NAMALWA (cell line): ENCODE measurements around the gene ZNF281.

Experiments
- DNase-seq: peaks from one replicate; pipeline ENCODE4 v3.0.0-alpha.2; 2015; ENCODE audit warnings: low spot score

ZNF281 gene

GRCh38 chr1:200386416-200386815, 23.4 kb downstream of the ZNF281 start:
- DNase-seq: no peak

DNA sequence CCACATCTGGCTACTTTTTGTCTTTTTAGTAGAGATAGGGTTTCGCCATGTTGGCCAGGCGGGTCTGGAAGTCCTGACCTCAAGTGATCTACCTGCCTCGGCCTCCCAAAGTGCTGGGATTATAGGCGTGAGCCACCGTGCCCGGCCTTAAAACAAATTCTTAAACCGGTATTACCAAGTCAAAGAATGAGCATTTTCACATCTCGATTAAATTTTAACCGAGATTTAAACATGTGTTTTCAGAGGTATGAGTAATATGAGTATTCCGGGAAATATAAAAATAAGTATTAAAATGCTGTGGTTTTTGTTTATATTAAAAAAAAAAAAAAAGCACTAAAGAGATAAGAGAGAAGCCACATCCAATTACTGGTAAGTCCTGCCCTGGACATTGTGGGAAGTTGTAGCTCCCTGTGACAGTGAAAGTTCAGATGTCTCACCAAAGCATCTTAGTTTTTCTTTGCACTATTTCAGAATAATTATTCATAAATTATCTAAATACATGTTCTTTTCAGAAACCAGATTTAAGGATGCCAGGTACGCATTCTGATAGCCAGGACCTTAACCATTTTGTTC, 24.9 kb downstream of the ZNF281 start:
- no peak for DNase-seq

- no peak for DNase-seq
Measured at GRCh38 chr1:200381256-200381984, 28.4 kb downstream of the ZNF281 start.

DNA sequence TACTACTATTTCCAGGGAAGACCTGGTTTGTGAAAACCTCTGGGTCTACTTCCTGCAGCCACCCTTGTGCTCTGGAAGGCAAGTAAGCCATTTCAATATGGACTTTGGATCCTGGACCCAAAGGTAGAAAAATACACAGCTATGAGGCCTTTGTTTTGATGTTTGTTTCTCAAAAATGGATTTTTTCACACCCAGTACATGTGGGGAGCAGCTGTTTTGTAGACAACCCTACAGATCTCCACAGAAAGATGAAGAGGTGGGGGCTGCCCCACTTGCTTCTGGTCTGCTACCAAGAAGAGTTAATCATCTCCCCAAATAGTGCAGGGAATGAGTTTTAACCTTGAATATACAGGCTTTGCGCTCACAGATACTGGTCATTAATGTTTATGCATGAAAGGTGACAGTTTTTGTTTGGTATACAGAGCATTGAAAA, 29.2 kb downstream of the ZNF281 start:
- DNase-seq: no peak

DNA sequence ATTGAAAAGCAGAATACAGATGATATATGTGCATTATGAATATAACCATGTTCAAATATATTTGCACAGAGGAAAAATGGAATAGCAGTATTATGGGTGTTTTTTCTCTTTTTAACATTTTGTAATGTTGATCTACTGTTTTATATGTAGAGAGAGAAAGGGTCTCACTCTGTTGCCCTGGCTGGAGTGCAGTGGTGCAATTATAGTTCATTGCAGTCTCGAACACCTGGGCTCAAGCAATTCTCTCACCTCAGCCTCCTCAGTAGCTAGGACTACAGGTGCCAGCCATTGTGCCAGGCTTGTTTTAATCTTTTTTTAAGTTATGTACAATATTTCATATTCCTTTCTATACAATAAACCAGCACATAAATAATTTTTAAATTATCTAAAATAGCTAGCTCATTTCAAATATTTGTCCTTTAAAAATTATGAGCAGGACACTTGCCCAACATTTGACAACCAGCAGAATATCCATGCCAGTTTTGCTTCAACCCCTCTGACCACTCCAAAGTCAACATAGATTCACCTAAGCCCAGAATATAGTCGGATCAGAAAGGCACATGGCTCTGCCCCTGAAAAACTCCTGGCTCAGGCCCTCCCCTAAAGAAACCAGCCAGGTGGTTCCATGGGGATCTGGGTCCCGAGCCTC, 29.8 kb downstream of the ZNF281 start:
- DNase-seq: no peak

GRCh38 chr1:200379432-200379757, 30.4 kb downstream of the ZNF281 start:
- no peak for DNase-seq

- no peak for DNase-seq
Measured at GRCh38 chr1:200378096-200378495, 31.7 kb downstream of the ZNF281 start.

DNA sequence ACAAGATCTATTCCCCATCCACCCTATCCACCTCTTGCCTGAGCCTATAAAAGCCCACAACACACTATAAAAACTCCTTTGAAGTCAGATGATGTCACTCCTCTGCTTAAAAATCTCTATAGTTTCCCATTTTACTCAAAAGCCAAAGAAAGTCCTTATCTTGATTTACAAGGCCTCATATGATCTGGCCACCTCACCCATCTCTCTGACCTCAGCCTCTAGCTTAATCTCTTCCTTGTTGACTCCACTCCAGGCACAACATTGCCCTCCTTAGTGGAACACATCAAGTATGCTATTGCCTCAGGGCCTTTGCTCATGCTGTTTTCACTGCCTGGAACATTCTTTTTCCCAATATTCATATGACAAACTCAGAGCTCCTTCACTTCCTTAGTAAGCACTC, 33.3 kb downstream of the ZNF281 start:
- DNase-seq: no peak

- DNase-seq: no peak
Measured at GRCh38 chr1:200374569-200375295, 35.1 kb downstream of the ZNF281 start.

GRCh38 chr1:200373811-200374231, 36.0 kb downstream of the ZNF281 start:
- DNase-seq: no peak

DNA sequence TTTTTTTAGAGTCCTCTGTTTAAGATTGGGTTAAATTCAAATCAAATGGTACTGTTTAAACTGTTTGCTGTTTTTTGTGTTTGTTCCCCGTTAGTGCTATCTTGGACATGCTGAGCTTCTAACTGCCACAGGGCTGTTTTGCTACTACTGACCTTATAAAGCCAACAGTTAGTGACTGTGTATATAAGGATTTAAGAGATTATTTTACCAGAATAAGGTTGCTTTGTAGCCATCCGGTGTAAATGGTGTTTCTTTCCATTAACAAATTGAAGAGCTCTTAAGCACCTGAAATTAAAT, 37.0 kb downstream of the ZNF281 start:
- DNase-seq: no peak

DNA sequence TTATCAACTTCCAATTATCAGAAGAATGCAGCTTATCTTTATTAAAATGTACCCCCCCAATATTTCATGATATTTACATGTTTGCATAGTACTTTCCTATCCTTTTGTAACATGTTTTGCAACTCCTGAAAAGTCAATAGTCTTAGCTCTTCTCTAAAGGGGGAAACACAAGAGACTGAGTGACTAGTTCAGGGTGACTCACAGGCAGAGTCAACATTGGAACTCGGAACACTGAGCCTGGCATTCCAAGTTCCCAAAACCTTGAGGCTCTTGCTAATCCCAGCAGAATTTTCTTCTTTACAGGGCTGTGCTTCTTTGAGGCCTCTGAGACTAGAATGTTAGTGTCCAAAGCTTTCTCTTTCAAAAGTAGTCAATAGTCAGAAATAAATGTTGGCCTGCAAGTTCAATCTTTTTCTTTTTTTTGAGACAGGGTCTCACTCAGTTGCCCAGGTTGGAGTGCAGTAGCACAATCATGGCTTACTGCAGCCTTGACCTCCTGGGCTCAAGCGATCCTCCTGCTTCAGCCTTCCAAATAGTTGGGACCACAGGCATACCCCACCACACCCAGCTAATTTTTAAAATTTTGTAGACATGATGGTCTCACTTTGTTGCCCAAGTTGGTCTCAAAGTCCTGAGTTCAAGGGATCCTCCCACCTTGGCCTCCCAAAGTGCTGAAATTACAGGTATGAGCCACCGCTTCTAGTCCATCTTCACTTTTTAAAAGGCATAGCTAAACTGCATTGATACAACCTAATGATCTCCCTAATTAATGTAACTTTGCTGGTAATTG, 37.5 kb downstream of the ZNF281 start:
- no peak for DNase-seq

DNA sequence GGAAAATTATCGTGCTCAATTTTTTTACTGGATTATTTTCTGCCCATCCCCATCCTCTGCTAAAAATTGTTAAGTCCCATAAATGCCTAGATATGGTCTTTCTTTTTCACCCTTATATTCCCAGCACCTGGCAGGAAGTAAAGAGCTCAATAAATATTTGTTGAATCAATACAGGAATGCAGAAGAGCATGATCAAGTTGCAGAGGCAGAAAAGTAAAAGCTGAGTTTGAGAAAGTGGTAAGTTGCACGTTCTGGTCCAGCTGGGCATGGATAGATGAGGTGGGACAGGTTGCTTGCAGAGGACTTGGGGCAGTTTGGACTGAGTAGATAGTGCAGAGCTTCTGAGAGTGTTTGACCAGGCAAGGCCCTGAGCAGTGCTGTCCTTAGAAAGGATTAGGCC, 40.1 kb downstream of the ZNF281 start:
- no peak for DNase-seq

DNA sequence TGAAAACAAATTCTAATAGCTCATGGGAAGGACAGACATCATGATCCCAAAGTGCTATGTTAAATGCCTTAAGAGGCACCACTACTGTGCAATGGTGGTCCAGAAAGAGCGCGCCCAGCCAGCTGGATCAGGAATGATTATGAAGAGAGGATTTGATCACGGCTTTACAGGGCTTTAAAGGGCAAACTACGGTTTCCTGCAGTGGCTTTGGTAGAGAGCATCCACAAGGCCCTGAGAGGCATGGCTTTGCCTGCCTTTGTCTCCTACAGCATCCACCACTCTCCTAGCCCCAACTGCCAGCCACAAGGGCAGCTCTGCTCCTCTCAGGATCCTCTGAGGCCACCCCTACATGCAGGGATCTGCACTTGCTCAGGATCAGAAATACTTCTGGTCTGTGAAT, 40.7 kb downstream of the ZNF281 start:
- no peak for DNase-seq

DNA sequence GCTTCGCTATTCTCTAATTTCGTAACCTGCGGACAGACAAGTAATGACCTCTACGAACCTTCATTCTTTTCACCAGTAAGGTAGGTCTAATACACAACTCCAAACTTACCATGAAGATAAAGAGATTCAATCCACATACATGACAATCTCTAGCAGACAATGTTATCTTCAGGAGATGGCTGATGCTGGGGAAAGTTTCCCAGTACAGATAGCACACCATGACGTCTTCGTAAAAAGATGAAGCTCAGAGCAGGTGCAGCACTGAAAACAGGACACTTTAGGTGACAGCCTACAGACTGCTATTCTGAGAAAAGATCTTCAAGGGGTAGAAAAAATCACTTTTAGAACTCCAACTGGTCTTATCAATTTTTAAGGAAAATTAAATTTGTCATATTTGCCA, 41.3 kb downstream of the ZNF281 start:
- no peak for DNase-seq

DNA sequence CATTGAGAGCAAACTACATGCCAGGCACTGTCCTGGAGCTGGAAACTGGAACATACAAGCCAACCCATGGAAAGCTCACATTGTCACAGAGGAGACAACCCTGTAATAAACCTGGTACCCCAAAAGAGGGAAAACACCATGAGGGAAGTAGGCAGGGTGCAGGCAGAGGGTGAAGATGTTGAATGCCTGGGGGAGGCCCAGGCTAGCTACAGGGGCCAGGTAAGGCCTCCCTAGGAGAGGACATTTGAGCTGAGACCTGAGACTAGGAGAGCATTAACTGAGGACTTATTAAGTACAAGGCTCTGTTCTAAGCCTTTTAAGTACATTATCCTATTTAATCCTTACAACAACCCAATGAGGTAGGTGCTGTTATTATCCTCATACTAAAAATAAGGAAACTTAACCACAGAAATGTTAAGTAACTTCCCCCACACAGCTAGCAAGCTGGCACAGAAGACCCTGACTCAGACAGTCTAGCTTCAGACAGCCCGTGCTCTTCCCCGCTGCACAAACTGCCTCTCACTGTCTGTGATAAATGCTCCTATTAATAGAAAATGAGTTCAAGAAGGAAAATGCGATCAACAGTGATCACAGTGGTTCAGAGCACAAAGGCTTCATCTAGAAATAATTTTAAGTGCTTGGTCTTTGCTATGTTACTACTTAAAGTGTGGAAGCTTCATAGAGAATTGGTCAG, 41.8 kb downstream of the ZNF281 start:
- no peak for DNase-seq

DNA sequence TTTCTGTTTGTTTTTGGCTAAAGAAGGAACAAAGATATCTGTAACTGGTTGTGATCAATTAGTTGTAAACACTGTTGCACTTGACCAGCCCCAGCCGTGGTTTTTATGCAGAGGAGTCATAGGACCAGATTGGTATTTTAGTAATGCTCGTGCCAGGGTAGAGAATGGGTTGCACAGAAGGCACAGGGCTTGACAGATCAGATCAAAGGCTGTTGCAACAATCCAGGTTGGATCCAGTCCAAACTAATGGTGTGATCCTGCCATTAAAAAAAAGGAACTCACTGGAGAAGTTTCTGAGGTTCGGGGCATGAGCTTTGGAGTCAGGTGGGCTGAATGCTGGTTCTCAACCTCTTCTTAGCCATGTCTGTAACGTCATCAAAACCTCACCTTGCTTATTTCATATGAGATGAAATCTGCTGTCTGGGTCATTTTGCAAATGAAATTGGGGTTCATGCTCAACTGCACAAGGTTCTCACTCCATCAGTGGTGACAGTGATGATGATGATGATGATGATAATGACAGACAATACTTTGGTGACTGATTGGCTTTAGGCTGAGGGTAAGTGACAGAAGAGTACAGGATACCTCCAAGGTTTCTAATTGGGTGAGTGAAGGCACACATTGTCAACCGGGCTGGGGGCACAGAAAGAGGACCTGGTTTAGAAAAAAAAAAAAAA, 43.1 kb downstream of the ZNF281 start:
- no peak for DNase-seq

GRCh38 chr1:200365897-200366426, 43.9 kb downstream of the ZNF281 start:
- no peak for DNase-seq

DNA sequence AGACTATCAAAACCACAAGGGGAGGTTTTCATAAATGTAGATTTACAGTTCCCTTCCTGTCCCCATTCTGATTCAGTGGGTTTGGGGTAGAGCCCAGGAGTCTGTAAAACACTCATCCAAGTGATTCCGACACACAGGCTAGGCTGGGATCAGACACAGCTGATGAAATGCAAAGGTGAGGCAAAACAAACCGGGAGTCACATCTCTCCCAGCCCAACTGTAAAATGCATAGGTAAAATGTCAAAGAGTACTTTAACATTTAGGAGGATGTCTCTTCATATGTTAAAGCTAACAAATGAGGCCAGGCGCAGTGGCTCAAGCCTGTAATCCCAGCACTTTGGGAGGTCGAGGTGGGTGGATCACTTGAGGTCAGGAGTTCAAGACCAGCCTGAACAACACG, 45.0 kb downstream of the ZNF281 start:
- no peak for DNase-seq

- no peak for DNase-seq
Measured at GRCh38 chr1:200364091-200364759, 45.6 kb downstream of the ZNF281 start.
